GM12891 (cell line): ENCODE data around the gene OSCP1.

Experiments
- PAX5 ChIP-seq: IDR thresholded peaks from 2 replicates; pipeline ENCODE4 v1.6.1; 2011; ENCODE audit warnings: low read length, moderate library complexity, mild to moderate bottlenecking; ENCODE audit not compliant: insufficient read depth, severe bottlenecking
- POLR2A ChIP-seq: IDR thresholded peaks from 2 replicates; pipeline ENCODE4 v1.6.1; 2011; ENCODE audit warnings: low read depth, low read length, control low read depth
- POLR2AphosphoS5 ChIP-seq: IDR thresholded peaks from 2 replicates; pipeline ENCODE4 v1.6.1; 2011; ENCODE audit warnings: low read depth, low read length, control low read depth
- SPI1 ChIP-seq: IDR thresholded peaks from 2 replicates; pipeline ENCODE4 v1.6.1; 2011; ENCODE audit warnings: low read depth, low read length, control low read depth
- TAF1 ChIP-seq: IDR thresholded peaks from 2 replicates; pipeline ENCODE4 v1.6.1; 2011; ENCODE audit warnings: low read depth, low read length, control low read depth

GRCh38 chr1:36450270-36450918 is at the start of gene OSCP1:
- TF ChIP-seq POLR2AphosphoS5: peak; percentile 69
- TF ChIP-seq POLR2A: no peak; the same call in none of the 2 replicates
- TF ChIP-seq TAF1: peak; percentile 48; the same call in 1 of the 2 replicates
- TF ChIP-seq SPI1: no peak
- TF ChIP-seq PAX5: no peak
